Keratinocyte (primary cell): ENCODE measurements around the gene UBE2F.

Experiments used
- CTCF ChIP-seq, 3 experiments: IDR thresholded peaks in 1 of 3; conservative IDR thresholded peaks in 1 of 3; optimal IDR thresholded peaks in 1 of 3; 2 replicates in 2 of 3; 3 replicates in 1 of 3; pipeline versions ENCODE3 to v1.5.1; 2011; ENCODE audit warnings: low read length in 3 of 3, mild to moderate bottlenecking in 3 of 3, moderate library complexity in 2 of 3, control low read depth in 1 of 3, inconsistent platforms in 1 of 3; ENCODE audit not compliant: insufficient read depth in 2 of 3; ENCODE audit errors: extremely low read depth in 1 of 3
- EZH2 ChIP-seq: IDR thresholded peaks from one replicate; pipeline ENCODE4 v1.6.1; 2012; ENCODE audit warnings: inconsistent platforms, mild to moderate bottlenecking, low read length, moderate library complexity

GRCh38 chr2:237934186-237934585, 32.6 kb upstream of the UBE2F start:
- TF ChIP-seq CTCF (optimal IDR thresholded peaks at IDR 0.05 in 1 of 3, IDR thresholded peaks at IDR 0.05 in 1 of 3, conservative IDR thresholded peaks at IDR 0.05 in 1 of 3; ENCODE audit: extremely low read depth in 1 of 3, insufficient read depth in 2 of 3, low read length in 3 of 3) (no peak), EZH2 (no peak)
